Amniotic stem cell (primary cell): ENCODE results near the gene PLSCR3.

ENCODE experiments used
- DNase-seq: peaks from one replicate; lab custom pipeline; 2025; lab: John Stamatoyannopoulos, UW

PLSCR3 gene

GRCh38 chr17:7405350-7406234 lies 11.3 kb upstream of the PLSCR3 start:
- DNase-seq = no peak

- no peak for DNase-seq
These were observed 10.5 kb upstream of the PLSCR3 start for GRCh38 chr17:7404737-7405349.

- DNase-seq = peak; percentile 99
These were observed 9.8 kb upstream of the PLSCR3 start, which contains the start of gene TMEM256 for GRCh38 chr17:7403977-7404736. Gene TMEM256 (minus strand): TSS chr17:7404097. CDS start chr17:7404084, 13 bp downstream.

- no peak for DNase-seq
These were observed 9.3 kb upstream of the PLSCR3 start for GRCh38 chr17:7403727-7403976.

DNA sequence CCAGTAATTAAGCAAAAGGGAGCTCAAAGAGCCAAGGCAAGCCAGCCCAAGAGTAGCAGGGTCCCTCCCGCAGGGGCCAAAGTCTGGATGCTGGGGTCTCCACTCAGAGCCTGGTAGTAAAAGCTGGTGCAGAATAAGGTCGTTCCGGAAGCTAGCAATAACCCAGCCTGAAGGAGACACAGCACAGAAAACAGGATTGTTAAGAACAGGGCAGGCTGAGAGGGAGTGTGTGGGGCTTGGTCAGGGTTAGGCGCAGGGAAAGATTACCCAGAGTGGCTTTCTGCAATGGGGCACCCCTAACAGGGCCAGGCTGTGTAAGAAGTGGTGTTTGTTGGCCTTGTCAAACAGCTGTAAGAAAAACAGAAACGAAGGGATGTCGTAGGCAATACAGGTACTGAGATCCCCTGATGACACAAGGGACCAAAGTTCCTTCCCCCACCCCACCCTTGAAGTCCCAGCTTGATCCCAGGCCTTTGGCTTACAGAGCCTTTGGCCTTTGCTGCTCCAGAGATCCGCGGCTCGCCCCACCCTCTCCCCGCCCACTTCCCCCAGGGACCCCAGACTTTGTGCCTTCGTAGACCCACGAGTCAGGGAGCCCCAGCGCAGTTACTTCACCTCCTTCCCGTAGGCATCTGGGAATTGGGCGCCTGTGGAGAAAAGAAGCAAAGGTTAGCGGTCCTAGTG lies 8.9 kb upstream of the PLSCR3 start:
- DNase-seq = no peak

DNA sequence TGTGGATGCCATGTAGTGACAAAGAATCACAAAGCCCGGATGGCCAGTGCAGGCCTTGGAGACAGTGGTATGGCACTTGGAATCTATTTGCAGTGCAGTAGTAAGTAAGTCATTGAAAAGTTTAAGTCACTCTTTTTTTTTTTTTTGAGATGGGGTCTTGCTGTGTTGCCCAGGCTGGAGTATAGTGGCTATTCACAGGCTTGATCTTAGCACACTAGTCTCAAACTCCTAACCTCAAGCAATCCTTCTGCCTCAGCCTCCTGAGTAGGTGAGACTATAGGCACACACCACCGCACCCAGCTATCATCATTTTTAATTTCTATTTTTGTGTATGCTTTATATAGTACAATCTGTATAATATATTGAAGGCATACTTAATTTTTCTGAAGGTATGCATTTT lies 4.3 kb upstream of the PLSCR3 start:
- no peak for DNase-seq

DNA sequence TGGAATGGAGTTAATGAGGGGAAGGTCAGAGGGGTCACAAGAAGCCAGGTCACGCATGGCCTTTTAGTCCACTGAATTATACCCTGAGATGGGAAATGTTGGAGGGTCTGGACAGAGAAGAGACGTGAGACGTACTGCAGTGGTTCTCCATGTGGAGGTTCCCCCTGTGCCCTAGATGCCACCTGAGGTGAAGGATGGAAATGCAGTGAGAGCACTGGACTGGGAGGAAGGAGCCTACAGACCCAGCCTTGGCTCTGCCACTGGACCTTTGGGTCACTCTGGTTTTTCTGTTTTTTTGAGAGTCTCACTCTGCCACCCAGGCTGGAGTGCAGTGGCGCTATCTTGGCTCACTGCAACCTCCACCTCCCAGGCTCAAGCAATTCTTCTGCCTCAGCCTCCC lies 1.8 kb upstream of the PLSCR3 start:
- no peak for DNase-seq

DNA sequence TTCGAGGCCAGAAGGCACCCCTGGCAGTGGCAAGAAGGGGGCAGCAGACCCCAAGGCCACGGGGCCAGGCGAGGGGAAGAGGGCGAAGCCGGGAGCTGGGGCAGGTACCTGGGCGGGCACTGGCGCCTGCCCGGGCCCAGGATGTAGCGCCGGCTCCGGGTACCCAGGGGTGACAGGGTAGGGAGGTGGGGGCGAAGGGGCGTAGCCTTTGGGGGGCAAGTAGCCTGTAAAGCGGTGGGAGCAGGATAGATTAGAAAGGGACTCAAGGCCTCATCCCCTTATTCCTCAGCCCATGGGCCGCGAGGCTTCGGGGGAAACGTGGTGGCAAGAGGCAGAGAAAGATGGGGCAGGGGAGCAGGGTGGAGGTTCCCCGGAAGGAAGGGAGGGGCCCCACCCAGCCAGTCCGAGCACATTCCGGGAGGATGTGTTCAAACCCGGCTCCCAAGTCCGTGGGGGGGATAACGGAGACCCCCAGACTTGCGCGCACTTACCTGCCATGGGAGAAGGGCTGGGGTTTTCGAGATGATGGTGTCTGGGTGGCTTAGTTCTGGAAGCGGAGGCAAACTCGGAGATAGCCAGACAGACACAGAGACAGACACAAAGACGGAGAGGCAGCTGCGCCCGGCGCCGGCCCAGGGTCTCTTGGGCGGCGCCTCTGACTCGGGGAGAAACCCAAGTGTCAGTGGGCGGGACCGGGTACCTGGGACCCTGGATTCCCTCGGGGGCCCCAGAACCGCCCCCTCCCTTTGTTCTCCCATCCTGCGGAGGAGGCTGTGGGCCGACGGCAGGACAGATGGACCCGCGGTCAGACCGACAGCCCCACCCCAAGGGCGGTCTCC lies 493 bp downstream of the PLSCR3 start:
- no peak for DNase-seq

DNA sequence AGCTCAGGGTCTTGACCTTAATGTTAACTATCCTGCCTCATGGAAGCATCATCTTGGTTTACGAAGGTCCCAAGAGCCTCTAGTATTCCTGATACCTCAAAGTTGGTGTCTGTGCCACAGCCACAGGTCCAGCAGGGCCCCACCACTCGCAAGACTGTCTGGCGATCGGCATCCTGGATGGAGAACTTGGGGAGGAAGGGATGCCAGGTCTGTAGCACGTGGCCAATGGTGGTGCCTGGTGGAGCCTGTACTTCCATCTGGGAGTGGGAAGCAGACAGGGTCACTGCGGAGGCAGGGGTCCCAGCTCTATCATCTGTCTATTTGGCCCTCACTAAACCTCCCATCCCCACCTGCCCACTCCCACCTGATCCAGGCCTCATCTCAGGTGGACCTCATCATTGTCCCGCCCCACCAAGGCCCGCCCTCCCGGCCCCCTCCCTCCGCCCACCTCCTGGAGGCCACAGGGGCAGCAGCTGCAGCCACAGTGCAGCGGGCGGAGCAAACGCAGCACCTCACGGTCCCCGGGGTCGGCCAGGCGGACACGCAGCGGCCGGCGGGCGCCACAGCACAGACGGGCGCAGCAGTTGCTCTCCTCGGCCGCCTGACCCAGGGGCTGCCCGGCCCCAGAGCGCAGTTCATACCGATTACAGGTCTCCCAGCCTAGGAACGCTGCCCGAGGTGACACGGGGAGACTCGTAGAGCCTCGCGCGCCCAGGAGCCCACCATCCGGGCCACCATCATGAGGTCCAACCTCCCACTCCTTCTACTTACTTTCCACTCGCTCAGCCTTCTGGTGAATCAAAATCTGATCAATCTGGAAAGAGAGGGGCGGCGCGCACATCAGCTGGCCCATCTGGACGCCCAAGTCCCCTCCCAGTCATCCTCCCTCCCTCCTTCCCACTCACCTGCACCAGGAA lies 1.4 kb downstream of the PLSCR3 start:
- DNase-seq = no peak

GRCh38 chr17:7391307-7391706 lies 3.0 kb downstream of the PLSCR3 start:
- DNase-seq = no peak

DNA sequence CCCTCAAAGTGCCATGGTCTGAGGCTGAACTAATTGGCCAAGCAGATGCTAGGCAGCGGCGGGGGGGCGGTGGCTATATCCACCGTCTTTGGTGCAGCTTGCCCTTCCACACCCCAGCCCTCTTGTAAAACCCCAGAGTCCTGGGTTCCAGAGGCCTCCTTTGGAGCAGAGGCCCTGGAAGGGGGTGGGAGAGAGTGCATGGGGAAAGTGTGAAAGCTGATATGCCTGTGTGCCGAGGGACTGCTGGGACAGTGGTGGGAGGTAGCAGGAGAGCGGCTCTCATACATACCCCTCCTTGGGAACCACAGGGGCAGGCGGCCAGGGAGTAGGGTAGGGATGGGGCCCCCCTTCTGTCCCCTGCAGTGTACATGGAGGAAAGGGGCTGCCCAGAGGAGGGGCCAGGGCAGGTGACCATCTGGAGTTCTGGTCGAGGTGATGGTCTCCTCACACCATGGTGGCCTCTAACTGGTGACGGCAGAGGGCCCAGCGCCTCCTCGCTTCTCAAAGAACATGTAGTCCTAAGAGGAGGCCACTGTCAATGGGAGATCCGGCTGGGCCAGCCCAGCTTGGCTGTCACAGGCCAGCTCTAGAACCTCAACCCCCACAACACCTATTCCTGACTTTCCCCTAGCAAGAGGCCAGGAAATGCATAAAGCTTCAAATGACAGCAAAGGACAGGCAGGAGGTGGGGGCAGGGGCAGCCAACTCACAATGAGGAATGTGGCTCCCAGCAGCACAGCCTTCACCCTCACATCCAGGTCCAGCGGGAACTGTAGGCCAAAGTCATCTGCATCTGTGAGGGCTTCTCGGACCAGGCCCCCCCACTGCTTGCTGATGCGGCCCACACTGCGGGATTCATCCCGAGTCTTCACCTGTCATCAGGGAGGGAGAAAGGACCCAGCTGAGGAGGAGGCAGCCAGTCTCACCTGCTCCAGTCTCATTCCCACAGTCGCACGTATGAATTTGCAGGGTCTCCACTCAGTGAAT lies 4.1 kb downstream of the PLSCR3 start:
- DNase-seq = no peak

- no peak for DNase-seq
These were observed 5.5 kb downstream of the PLSCR3 start for GRCh38 chr17:7388856-7389255.

DNA sequence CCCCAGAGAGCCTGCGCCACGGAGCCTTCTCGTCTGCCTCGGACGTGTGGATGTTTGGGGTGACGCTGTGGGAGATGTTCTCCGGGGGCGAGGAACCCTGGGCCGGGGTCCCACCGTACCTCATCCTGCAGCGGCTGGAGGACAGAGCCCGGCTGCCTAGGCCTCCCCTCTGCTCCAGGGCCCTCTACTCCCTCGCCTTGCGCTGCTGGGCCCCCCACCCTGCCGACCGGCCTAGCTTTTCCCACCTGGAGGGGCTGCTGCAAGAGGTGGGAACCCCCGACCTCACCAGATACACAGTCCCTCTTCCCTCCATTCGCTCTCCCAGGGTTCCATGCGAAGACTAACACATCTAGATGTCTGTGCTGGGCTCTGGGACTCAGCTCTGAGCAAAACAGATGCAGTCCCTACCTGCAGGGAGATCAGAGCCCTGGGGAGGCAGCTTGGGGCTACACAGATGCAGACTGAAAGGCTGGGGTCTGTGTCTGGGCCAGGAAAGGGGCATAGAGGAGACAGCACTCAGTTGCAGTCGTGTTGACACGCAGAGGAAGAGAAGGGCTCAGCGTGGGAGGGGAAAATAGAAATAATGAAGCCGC lies 9.7 kb downstream of the PLSCR3 start:
- DNase-seq = no peak

DNA sequence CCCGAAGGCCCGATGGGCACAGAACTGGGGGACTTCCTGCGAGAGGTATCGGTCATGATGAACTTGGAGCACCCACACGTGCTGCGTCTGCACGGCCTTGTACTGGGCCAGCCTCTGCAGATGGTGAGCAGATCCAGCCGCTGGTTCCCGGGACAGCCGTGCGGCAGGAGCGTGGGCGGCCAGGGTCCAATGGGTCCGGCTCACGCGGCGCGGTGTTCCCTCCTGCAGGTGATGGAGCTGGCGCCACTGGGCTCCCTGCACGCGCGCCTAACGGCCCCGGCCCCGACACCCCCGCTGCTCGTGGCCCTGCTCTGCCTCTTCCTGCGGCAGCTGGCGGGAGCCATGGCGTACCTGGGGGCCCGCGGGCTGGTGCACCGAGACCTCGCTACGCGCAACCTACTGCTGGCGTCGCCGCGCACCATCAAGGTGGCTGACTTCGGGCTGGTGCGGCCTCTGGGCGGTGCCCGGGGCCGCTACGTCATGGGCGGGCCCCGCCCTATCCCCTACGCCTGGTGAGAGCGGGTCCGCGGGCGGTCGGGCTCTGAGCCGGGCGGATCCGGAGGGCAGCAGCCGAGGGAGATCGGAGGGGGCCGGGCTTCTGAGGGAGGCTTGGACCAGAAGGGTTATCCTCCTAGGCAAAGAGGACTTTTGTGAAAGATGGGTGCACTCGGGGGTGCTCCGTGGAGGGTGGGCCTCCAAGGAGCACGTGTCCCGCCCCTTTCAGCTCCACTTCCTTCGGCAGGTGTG lies 10.4 kb downstream of the PLSCR3 start:
- DNase-seq = no peak

GRCh38 chr17:7383371-7383741 lies 11.0 kb downstream of the PLSCR3 start:
- DNase-seq = no peak

- DNase-seq = no peak
These were observed 11.4 kb downstream of the PLSCR3 start for GRCh38 chr17:7382901-7383300.

DNA sequence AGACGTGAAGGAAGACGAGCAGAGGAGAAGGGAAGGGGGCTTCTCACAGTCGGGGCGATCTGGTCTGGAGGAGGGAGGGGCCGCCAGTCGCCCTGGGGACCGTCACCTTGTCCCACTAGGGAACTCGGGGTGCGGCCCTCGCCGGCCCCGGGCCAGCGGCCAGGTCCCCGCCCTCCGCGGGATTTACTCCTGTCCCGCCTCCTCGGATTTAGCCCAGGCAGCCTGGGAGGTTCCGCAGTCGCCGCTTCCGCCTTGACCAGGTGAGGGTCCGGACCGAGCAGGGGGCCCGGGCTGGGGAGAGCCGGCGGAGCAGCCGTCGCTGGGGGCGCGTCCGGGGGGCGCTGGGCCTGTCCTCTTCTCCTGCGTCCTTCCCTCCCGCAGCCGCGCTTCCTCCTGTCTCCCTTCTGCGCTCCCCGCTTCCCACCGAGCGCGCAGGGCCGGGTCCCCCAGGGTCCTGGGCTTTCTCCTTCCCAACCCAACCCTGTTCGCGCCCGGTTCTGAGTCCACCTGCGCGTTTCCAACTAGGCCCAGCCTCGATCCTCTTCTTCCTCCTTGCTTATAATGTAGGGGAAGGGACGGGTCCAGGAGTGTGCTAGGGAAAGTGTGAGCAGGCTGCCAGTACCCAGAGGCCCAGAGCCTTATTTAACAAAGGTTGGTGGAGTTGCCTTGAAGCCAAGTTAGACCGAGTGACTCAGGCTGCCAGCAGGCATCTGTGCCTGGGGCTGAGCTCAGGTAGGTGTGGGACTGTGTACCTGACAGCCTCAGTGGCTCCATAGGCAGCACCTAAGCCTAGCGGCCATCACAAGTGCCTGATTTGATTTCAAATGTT lies 13.3 kb downstream of the PLSCR3 start, which contains the start of gene TNK1:
TSS of gene TNK1 (plus strand) at position 235 of the 829 bp plus-strand sequence. CDS start 1,838 bp downstream, outside the sequence.
- no peak for DNase-seq
